HG03571 (cell line): ENCODE data around the gene INPP5A.

Experiments used
- ATAC-seq: cut with Tn5 transposase; IDR thresholded peaks from one replicate; pipeline ENCODE4 v1.9.1; 2021; ENCODE audit not compliant: unreplicated experiment

Gene INPP5A

DNA sequence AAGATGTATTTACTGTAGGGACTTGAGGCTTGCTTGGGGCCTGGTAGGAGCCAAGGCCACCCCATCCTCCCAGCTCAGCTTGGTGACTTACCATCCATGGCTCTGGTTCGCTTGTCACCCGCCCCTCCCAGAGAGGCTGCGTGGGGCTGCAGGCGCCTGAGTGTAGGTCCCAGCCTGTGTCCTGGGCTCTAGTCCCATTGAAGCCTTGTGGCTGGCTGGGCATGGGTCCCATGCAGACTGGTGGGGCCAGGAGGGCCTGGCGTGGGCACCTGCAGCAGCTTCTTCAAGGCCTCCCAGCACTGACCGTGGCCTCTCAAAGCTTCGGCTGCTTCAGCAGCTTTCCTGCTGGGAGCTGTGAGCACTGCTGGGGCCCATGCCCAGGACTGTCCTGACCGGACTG is 118.1 kb downstream of the INPP5A start:
- ATAC-seq = no peak

DNA sequence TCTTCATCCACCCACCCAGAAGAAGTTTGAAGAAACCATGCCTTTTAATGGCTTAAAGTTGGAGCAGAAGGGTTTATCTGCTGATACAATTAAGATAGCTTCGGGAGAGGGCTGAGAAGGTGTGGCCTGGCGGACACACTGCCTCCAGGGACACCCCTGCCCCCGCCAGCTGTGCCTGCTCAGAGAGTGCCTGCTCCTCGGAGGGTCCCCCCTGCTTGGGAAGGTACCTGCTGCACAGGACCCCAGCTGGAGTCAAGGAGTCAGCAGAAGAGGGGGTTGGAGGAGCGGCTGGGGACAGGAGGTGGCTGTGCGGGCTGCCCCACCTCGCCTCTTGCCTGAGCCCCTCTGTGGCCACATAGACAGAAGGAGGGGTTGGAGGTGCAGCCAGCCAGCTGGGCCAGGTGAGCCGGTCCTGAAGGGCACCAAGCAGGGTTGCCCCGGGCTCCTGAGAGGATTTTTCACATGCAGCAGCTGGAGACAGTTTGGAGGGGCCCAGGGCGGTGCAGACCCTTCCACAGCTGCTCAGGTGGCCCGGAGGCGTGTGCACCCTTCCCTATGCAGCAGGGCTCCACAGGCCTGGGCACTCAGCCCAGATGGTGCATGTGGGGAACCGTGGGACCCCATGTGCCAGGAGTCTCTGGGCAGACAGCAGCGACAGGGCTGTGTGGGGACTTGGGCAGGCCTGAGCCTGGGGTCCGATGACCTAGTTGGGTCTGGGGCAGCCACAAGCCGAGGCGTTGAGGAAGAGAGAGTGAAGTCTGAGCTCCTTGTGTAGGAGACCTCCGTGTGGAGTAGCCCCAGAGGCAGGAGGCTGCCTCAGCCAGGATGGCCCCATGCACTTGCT is 118.9 kb downstream of the INPP5A start:
- no peak for ATAC-seq

DNA sequence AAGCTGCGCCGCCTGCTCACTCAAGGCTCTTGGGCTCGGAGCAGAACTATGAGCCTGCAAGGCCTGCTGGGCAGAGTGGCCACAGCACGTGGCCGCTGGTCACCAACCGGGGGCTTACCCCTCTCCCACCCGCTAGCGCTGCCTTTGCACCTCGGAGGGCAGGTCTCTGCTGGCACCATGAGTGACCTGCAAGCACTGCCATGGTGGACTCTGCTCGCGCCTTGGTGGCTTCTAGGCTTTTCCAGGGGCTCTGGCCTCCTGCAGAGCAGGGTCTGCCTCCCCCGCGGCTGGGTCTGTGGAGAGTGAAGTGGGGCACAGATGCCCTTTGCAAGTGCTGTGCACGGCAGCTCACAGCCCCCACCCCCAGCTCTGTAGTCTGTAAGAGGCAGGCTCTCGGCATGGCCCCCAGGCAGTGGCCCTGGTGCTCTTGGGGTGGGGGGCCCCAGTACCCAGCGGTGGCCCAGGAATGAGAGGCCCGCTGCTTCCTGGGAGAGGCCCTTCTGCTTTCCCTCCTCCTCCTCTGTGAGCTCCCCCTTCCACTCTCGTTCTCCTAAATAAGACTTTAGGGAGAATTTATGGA is 119.6 kb downstream of the INPP5A start:
- ATAC-seq = no peak

DNA sequence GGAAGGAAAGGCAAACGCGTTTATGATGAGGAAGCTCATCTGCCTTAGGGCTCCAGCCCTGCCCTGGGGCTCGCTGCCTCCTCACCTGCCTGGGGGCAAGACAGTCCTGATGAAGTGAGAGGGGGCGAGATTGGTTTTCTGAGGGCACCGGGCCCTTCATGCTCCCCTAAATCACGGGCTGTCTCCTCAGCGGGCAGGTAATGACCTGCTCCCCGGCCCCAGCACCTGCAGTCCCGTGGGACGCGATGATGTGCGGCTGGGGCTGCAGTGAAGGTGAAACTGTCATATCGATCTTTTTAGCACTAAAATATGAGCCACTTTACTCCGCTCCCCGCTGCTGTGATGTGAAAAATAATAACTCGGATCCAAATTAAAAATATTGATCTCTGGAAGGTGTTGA is 120.2 kb downstream of the INPP5A start:
- ATAC-seq = no peak

DNA sequence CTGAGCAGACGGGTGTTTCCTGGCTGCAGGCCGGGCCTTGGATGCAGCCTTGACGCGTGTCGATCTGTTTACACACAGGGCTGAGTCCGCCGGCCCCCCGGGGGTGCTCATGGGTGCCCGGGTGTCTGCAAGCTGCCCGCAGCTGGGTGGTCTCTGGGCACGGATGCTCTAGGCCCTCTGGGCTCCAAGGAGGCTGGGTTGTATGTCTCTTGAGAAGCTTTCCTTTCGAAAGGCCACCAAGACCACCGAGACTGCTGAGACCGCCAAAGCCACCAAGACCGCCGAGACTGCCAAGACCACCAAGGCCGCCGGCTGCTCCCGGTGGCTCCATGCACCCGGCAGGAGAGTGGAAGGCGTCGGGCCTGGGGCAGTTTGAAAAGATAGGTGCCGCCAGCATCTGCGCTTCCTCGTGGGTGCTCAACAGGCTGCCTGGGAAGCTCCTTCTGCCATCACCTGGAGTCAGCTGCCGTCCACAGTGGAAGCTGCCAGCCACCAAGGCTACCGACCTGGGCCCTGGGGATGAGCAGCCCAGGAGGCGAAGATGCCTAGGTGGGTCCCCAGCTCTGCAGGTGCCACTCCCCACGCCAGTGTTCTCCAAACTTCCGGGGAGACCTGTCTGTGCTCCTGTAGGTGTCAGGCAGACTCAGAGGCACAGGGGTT is 121.1 kb downstream of the INPP5A start:
- no peak for ATAC-seq

DNA sequence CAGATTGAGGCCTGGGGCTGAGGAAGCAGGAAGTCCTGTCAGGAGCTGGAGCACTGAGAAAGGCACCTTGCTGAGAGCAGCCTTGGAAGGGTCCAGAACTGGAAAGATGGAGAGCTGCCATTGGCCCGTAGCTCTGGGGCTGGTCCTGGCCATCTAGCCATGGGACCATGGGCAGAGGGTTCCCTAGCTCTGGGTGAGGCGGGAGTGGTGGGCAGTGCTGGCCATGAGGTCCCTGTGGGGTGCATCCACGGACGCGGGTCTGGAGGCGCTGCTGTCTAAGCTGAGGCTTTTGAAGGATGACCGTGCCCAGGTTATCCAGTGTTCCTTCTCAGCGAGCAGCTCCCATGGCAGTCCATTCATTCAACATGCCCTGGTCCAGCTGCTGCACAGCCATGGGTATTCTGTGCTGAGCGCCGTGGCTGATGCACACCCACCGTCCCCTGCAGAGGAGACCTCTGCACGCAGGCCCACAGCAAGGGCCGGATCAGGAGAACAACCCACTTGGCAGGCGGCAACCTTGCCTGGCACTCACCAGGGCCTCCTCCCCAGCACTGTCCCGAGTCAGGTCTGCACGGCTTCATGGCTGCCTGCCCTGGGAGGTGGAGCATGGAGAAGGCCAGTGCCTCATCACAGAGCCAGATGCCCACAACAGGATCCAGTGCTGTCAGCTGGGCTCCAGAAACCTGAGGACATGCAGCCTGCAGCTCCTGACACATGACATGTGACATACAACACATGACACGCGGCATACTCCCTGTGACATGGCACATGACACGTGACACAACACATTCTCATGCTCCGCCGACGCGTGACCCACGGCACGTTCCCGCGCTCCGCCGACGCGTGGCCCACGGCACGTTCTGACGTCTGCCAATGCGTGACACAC is 121.9 kb downstream of the INPP5A start:
- ATAC-seq = no peak

DNA sequence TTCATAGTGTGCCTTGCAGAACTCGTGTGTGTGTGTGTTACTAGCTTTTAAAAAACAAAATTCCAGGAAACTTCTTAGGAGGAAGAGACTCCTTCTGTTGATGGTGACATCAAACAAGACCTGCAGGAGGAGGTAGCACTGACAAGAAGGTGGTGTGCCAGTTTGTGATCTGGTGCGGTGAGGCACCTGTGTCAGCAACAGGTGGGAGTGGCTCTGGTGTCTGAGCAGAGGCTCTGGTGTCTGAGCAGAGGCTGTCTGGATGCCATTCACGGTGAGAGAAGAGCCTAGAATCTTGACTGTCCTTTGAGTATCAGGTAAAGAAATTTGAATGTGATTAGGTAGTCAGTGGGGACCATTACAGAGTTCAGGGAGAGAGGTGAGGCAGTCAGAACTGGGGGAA is 122.8 kb downstream of the INPP5A start:
- no peak for ATAC-seq

DNA sequence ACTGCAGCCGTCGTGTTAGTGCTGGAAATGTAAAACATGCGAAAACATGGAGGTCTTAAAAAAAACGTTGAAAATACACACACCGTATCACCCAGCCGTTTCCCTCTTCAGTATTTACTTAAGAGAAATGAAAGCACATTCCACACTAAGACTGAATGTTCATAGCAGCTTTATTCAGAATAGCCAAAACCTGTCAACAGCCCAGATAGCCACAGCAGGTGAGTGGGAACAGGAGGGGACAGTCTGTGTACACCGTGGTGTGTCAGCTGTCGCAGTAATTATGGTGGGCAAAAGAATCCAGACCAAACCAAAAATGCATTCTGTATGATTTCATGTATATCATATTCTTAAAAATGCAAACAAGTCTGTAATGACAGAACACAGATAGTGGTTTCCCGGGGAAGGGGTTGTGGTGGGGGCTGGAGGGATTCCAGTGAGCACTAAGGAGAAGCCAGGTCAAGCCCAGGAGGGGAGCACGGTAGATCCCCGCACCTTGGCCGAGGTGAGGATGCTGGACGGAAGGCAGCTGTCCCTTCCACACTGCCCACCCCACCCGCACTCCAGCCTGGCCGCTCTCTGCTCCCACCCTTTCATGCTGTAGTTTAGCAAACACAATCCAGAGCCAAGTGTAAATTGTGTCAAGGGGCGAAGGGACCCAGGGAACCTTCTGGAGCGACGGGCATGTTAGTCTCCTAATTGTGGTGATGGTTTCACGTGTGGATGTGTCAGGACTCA is 124.8 kb downstream of the INPP5A start:
- ATAC-seq = no peak

DNA sequence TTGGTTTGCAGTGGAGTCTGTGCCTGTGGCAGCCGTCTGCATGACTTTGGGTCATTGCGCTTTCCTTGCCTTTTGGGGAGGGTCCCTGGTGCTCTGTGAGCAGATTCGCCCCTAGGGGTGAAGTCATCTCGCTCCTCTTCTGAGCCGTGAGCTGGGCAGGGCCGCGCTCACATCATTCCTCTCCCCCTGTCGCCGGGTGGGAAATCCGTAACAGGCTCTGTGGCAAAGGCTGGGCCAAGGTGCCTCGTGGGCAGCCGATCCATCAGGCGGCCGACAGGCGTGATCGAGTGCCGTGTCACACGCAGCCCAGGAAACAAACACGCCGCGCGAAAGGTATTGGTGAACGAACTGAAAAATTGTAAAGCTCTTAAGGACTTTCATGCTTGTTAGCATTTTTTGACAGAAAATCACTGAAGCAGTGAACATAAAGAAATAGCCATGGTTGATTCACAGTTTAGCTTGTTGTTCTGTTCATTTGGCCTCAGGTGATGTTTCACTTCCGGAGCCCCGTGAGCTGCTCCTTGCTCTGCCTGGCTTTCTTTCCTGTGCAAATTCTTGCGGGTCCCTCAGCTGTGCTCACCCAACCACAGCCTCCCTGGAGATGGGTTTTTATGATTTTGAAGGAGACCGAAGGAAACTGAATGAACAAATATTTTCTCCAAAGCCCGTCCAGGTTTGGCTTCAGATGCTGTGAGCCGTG is 126.2 kb downstream of the INPP5A start:
- ATAC-seq = no peak

DNA sequence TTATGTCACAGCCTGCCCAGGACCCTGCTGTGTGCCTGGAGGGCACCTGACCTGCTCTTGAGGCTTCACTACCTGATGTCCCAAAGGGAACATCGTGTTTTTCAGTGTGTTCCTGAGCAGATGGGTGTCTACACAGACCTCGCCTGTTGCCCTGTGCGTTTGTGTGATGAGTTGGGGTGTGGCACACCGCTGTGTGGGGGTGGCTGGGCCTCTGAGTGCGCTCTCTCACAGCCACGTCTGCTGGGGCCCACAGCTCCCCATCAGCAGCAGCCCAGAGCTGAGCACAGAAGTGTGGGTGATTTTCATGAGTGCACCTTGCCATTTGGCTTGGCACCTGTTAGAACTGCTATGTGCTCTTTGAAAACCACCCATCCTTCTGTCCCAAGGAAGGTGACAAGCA is 126.8 kb downstream of the INPP5A start:
- no peak for ATAC-seq

DNA sequence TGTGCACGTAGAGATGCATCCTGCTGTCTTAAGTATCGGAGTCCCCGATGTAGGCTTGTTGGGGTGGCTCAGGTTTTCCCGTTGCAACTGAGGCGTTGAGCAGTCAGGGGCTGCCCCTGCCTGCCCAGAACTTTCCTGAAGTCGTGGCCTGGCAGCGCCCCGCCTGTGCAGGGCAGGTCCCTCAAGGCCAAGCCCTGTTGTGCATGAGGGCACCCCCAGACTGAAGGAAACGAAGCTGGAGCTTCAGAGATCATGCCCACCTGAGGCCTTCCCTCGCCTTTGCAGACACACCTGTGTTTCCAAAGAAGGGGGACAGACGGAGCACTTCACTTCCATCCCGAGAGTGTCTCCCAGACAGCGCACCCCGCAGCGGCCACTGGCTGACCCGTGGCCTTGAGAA is 127.3 kb downstream of the INPP5A start:
- ATAC-seq = no peak

DNA sequence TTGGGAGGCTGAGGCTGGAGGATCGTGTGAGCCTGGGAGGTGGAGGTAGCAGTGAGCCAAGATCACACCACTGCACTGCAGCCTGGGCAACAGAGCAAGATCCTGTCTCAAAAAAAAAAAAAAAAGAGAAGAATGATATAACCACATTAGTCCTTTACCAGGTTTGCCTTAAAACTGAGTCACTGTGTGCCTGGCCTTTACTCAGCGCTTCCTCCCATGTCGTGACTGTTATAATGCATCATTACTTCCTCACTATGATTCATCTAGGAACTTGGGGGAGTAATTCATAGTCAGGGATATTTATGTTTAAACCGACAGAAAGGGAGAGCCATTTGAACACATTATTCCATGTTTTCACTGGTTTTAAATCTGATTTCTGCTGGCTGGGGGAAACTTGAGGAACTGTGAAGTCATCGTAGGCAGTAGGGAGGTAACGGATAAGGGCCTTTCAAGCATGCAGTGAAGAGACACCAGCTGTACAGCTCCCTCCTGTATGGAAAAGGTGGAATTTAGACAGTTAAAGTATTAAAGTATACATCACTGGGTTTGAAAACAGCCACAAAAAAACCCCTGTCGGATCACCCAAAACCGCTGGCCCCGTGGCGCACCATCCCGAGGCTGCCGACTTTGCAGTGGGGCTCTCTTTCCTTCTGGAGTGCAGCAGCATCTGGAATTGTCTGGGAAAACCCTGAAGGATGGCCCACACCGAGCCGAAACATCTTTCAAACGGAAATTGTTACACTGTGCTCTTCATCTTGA is 128.5 kb downstream of the INPP5A start:
- ATAC-seq = no peak

DNA sequence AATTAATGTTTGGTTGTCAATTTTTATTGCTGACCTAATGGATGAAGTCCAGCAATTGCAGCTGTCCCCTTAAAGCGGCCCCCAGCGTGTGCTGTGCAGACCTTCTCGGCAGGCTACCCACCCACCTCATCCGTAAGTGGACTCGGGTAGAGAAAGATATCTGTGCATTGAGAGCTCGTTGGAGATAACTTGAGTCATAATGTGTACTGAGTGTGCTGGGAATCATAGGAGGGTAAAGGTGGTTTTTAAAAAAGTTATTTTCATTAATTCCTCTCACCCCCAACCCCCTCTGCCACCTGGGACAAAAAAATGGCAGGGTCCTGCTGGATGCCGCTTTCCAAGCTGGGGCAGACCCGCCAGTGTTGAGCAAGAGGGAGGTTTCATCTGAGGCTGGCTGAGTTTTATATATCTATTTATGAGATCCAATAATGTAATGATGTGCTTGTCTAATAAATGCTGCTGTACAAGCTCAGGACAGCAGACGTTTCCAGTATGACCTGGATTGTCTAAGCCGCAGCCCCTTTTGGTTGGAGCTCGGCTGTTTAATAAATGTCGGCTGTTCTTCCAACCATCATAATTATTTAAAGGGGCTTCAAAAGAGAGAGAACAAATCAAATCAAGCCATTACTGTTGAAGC is 129.2 kb downstream of the INPP5A start:
- no peak for ATAC-seq

DNA sequence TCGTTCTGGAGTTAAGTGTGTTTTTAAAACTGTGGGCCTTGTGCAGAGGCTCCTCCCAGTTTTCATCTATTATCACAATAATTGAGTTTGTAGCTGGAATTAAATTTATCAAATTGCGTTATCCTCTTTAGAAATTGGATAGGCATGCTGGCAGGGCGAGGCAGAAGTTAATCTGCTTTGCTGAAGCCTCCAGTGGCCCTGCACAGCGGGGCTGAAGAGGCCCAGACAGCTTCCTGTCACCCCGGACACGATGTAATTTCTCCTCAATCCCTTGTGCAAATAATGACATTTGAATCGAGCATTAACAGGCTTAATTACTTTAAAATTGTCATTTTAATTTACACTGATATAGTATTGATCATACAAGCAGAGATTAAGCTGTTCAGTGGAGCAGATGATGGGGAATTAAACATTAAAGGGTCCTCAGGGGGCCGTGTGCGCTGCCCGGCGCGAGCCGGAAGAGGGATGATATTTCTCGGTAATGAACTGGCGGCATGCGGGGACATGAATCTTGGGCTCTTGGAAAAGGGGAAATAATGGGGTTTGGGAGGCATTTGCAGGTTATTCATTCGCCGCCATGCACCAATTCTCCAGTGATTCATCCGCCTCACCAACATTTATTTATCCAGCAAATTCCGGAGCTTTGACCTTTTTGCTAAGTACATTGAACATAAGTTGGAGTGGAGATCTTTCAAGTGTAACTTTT is 129.9 kb downstream of the INPP5A start:
- no peak for ATAC-seq

DNA sequence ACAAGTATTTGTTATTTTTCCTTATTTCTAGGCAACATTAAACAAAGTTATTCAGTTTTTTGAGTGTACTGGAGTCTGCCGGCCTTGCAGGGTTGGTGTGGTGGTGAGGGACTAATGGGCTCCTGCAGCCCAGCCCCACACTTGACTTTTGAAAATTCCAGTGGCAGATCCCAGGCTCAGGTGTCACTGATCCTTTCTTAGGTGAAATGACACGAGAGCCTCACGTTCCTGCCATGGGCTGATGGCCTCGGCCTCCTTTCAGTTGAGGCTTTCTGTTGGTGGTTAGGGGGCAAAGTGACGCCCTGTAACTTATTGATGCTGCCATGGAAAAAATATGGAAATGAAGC is 130.4 kb downstream of the INPP5A start:
- ATAC-seq = no peak

DNA sequence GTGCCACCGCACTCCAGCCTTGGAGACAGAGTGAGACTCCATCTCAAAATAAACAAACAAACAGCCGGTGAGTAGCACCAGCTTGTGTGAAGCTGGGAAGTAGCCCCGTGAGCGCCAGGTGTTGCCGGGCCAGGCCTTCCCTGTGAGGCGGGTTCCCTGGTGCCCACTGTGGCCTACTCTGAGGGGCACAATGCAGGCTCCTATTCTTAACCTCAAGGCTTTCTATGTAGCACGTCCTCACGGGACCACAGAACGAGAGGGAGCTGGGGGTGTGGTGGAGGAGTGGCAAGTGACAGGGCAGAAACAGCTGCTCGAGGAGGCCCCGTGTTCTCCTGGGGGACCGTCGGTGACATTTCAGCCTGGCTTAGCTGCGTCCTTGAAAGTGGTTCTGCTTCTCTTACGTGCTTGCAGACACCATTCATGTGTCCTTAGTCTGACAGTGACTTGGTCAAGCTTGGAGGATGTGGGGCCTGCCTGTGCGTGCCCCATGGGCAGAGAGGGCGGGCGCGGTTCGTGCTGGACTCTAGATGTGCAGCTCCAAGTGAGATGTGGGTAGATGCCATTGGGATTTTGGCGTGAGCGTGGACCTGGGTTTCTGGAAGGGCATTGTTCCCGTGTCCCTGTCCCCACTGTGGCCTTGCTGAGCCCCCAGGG is 131.7 kb downstream of the INPP5A start:
- no peak for ATAC-seq

DNA sequence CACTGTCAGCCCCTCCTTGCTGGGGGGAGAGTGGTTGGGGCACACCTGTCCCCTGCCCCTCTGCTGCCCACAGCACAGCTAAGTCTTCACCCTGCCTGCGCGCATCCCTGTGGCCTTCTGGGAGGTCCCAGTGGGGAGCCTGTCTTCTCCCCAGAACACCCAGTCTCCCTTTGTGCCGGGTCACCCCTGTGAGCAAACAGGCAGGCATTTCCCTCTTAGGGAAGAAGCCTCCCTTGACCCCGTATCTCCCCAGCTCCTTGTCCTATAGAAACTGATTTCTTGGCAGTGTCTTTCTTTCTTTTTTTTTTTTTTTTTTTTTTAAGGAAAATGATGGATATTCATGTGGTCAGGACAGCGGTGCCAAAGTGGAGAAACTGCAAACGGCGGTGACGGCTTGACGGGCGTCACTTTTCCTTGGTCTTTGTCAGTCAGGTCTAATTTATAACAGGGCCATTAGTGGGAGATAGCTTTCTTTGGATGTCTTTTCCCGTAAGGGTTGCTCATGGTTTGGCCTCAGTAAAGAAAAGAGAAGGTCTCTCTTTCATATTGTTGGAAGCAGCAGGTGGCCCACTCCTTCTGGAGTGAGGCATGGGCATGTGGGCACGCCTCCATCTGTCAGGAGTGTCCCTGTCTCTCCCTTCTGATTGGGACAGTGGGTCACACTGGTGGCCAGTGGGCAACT is 133.1 kb downstream of the INPP5A start:
- no peak for ATAC-seq
